Gastrocnemius medialis (tissue), 4 donors: ENCODE measurements around the gene AMFR.

Experiments
- POLR2A ChIP-seq, 2 donors: fragments of 450-650 bp; IDR thresholded peaks; one replicate each; pipeline ENCODE4 v1.6.1; 2017; ENCODE audit warnings: antibody characterized with exemption in 2 of 2, mild to moderate bottlenecking in 2 of 2, moderate library complexity in 2 of 2
- TF ChIP-seq, protein P1 (sequence below), 5 experiments: fragments of 450-650 bp in 3 of 5; fragments of 200-600 bp in 2 of 5; sonication (generic) in 2 of 5; IDR thresholded peaks in 4 of 5; conservative IDR thresholded peaks in 1 of 5; 1 replicate in 4 of 5; 2 replicates in 1 of 5; pipeline ENCODE4 v1.5.1; 2016 to 2019; ENCODE audit warnings: antibody characterized with exemption in 5 of 5, mild to moderate bottlenecking in 3 of 5, moderate library complexity in 3 of 5

DNA sequence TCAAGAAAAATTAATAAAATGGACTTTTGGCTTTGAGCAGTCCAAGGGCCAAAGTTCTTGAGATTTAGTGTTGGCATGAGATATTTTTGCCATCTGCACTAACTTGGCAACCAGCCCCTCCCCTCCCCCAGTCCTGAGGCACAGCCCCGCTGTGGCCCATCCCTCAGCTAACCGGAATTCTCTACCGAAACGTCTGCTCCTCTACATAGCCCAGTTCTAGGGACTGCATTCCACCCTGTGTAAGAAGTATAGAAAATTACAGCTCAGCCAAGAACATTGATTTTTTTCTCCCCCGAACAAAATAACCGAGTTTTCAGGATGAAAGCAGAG lies 97.5 kb downstream of the AMFR start:
- no peak for TF ChIP-seq POLR2A (IDR thresholded peaks at IDR 0.05)
- TF ChIP-seq, protein P1, sequence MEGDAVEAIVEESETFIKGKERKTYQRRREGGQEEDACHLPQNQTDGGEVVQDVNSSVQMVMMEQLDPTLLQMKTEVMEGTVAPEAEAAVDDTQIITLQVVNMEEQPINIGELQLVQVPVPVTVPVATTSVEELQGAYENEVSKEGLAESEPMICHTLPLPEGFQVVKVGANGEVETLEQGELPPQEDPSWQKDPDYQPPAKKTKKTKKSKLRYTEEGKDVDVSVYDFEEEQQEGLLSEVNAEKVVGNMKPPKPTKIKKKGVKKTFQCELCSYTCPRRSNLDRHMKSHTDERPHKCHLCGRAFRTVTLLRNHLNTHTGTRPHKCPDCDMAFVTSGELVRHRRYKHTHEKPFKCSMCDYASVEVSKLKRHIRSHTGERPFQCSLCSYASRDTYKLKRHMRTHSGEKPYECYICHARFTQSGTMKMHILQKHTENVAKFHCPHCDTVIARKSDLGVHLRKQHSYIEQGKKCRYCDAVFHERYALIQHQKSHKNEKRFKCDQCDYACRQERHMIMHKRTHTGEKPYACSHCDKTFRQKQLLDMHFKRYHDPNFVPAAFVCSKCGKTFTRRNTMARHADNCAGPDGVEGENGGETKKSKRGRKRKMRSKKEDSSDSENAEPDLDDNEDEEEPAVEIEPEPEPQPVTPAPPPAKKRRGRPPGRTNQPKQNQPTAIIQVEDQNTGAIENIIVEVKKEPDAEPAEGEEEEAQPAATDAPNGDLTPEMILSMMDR (IDR thresholded peaks at IDR 0.05 in 4 of 5, conservative IDR thresholded peaks at IDR 0.05 in 1 of 5), result no peak
